Measurements from ENCODE around the gene RBBP6. TPM values are rescaled to one million over a fixed set of nuclear protein-coding genes. Genes with fewer than 3 reads are reported as not detected.

The RBBP6 gene
- total RNA-seq, 1 donor = 30.7 TPM

DNA sequence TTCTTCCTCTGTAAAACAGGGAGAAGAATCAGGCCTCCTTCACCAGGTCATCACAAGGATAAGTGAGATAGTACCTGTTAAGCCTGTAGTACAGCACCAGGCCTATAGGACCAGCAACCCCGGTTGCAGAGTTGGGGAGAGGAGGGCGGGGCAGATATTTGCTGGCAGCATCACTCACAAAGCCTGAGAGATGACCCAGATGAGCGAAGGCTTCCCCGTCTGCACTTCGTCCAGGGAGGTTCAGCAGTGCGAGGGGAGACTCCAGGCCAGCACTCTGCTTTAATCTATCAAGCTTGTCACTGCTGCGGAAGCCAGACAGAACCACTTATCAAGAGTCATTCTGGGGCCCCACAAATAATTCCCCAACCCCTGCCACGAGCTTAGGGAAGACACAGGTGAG lies 15.8 kb upstream of the RBBP6 start:
- H3K4me3 ChIP-seq (ENCODE audit: low read depth, low read length) = no peak overlapping the region
- no peak for DNase-seq (ENCODE audit: low read depth)
- TF ChIP-seq, protein P1, sequence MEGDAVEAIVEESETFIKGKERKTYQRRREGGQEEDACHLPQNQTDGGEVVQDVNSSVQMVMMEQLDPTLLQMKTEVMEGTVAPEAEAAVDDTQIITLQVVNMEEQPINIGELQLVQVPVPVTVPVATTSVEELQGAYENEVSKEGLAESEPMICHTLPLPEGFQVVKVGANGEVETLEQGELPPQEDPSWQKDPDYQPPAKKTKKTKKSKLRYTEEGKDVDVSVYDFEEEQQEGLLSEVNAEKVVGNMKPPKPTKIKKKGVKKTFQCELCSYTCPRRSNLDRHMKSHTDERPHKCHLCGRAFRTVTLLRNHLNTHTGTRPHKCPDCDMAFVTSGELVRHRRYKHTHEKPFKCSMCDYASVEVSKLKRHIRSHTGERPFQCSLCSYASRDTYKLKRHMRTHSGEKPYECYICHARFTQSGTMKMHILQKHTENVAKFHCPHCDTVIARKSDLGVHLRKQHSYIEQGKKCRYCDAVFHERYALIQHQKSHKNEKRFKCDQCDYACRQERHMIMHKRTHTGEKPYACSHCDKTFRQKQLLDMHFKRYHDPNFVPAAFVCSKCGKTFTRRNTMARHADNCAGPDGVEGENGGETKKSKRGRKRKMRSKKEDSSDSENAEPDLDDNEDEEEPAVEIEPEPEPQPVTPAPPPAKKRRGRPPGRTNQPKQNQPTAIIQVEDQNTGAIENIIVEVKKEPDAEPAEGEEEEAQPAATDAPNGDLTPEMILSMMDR (IDR thresholded peaks at IDR 0.05; ENCODE audit: insufficient read depth, low read length) = peak; percentile 3

DNA sequence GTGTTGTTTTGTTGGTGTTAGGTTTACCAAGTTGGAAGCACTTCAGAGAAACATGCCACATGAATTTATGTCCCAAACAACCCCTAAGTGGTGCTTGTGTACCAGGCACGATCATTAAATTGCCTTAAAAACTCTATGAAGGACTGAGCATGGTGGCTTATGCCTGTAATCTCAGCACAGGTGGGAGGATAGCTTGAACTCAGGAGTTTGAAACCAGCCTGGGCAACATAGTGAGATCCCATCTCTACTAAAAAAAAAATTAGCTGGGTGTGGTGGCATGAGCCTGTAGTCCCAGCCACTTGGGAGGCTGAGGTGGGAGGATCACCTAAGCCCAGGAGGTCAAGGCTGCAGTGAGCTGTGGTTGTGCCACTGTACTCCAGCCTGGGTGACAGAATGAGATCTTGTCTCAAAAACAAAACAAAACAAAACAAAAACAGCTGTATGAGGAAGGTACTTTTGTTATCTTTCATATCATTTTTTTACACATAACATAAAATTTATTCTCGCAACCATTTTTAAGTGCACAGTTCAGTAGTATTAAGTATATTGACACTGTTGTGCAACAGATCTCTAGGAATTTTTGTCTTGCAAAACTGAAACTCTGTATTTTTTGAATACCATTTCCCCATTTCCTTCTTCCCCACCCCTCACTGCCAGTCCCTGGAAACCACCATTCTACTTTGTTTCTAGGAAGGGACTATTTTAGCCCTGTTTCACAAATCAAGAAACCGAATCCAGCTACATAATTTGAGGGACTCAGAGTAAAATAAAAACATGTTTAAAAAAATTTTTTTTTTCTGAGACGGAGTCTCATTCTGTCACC lies 14.3 kb upstream of the RBBP6 start:
- DNase-seq (ENCODE audit: low read depth) = peak; percentile 18

DNA sequence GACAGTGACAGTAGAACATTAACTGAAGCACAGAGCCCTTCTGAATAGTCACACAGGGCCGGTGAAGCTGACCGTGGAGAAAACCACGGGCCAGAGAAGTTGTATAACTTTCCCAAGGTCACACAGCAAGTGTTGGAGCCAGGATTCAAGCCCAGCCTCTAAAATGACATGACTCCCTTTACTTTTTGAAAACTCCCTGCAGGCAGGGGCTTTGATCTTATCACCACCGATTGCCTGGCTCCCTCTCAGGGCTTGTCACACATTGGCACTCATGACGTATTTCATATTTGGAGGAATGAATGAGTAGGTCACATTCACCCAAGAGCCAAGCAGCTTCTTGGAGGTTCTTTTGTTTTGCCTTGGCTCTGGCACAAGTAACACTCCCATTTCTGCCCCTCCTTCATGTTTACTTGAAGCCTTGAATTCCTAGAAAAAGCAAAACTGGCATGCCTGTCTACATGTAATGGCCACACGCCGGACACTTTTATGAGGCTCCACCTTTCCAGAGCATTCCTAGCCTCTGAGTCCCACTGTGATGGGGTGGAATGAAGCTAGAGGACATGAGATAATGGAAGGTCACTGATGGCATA lies 13.3 kb upstream of the RBBP6 start:
- no peak overlapping the region for H3K4me3 ChIP-seq (ENCODE audit: low read depth, low read length)
- TF ChIP-seq, protein P1 (IDR thresholded peaks at IDR 0.05; ENCODE audit: insufficient read depth, low read length) = no peak
- DNase-seq (ENCODE audit: low read depth) = peak; percentile 93

More for the DNA sequence above, 14.3 kb upstream of the RBBP6 start:
- no peak overlapping the region for H3K4me3 ChIP-seq (ENCODE audit: low read depth, low read length)
- TF ChIP-seq, protein P1 (IDR thresholded peaks at IDR 0.05; ENCODE audit: insufficient read depth, low read length) = no peak

DNA sequence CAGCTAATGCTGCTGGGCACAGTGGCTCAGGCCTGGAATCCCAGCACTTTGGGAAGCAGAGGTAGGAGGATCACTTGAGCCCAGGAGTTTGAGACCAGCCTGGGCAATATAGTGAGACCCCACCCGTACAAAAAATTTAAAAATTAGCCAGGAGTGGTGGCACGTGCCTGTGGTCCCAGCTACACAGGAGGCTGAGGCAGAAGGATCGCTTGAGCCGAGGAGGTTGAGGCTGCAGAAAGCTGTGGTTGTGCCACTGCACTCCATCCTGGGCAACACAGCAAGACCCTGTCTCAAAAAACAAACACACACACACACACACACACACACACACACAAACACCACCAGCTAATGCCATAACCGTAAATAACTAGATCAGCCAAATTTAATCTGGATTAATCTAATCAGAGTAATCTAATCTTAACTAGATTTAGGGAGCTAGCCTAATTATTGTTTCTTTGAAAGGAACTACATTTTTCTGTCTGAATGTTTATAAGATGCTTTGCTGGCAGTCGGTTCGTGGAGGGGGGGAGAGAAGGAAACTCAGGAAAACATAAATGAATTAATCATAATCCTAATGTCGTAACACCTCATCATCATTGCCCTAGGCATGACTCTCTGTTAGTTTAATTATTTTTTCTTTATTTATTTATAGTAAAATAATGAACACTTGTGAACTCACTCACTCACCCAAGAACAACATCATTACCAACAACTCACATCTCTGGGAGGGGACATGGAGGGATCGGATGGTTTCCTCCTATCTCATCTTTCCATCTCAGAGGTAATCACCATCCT lies 12.5 kb upstream of the RBBP6 start:
- DNase-seq (ENCODE audit: low read depth) = no peak
- TF ChIP-seq, protein P1 (IDR thresholded peaks at IDR 0.05; ENCODE audit: insufficient read depth, low read length) = no peak
- H3K4me3 ChIP-seq (ENCODE audit: low read depth, low read length) = no peak overlapping the region

DNA sequence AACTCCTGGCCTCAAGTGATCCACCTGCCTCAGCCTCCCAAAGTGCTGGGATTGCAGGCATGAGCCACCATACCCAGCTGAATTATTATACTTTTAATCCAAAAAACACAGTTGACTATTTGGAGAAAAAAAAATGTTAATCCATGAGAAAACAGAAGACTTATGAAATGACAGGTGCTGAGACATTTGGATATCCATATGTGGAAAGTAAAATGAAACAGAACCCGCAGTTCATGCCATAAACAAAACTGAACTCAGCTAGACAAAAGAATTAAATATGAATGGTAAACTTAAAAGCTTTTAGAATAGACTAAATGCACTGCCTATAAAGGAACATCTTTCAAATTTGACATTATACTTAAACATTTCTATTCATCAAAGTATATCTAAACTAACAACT lies 8.2 kb upstream of the RBBP6 start:
- no peak overlapping the region for H3K4me3 ChIP-seq (ENCODE audit: low read depth, low read length)
- TF ChIP-seq, protein P1 (IDR thresholded peaks at IDR 0.05; ENCODE audit: insufficient read depth, low read length) = no peak
- DNase-seq (ENCODE audit: low read depth) = no peak

DNA sequence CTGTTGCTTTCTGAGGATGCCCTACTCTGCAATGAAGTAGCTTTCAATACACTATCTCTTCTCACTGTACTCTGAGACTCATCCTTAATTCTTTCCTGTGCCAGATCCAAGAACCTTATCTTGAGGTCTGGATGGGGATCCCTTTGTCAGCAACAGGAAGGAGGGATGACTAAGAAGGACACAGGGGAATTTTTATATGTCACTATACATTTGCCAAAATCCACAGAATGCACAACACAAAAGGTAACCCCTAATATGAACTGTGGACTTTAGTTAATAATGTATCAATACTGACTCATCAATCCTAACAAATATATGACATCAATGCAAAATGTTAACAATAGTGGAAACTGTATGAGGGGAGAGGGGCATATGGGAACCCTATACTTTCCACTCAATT lies 4.7 kb upstream of the RBBP6 start:
- TF ChIP-seq, protein P1 (IDR thresholded peaks at IDR 0.05; ENCODE audit: insufficient read depth, low read length) = no peak
- DNase-seq (ENCODE audit: low read depth) = peak; percentile 23
- H3K4me3 ChIP-seq (ENCODE audit: low read depth, low read length) = no peak overlapping the region
